Measurements from ENCODE around the gene CFLAR. TPM values are rescaled to one million over a fixed set of nuclear protein-coding genes. Genes with fewer than 3 reads are reported as not detected.

The CFLAR gene
- total and polyA plus RNA-seq, 2 of the 13 experiments (the other 11 are each of a cell fraction or from before 2014, with no cell fraction given), result 43.8 to 92.1 TPM

- H4K20me1 ChIP-seq (ENCODE audit: insufficient read depth, low read length), result no peaks in the 10 kb centered on the region
- peaks cover 39 to 66% of the 10 kb centered on the region in 2 experiments for H3K36me3 ChIP-seq (replicated peaks in 1 of 2; ENCODE audit: control insufficient read depth in 1 of 2, insufficient read depth in 2 of 2, low read length in 2 of 2)
- BruUV-seq (replicated peaks), result no TSS peak
- no peak overlapping the region for H3K4me3 ChIP-seq (replicated peaks in 1 of 3; ENCODE audit: insufficient read depth in 1 of 3, low read depth in 2 of 3, low read length in 3 of 3)
- no peaks in the 10 kb centered on the region for H3K27me3 ChIP-seq (ENCODE audit: control insufficient read depth in 1 of 2, insufficient read depth in 2 of 2, low read length in 2 of 2)
- WGBS (ENCODE audit: low lambda C conversion rate), result 93% methylated on average over 3 of the region's 3 CpGs
- no peak overlapping the region for H2AFZ ChIP-seq (ENCODE audit: low read length)
- intact Hi-C loops (cut with micrococcal nuclease; ENCODE audit: unreplicated experiment) (no loop called here), in situ Hi-C loops (cut with HindIII; ENCODE audit: extremely low pct_ligation_motif_present, low pct_unique_long_range_greater_than_20kb) (no loop called here)
- no peak overlapping the region for H3K27ac ChIP-seq (ENCODE audit: extremely low read length, insufficient read depth, low read length)
- no peak overlapping the region for H3K4me2 ChIP-seq (ENCODE audit: low read depth, low read length)
- H3K9me3 ChIP-seq (ENCODE audit: low read length), result no peaks in the 10 kb centered on the region
- ChIA-PET CTCF (ENCODE audit: low intra/inter-chr PET ratio, low total read pairs) (no interaction called here), POLR2A (no interaction called here)
- H3K4me1 ChIP-seq (ENCODE audit: insufficient read depth, low read length), result no peaks in the 10 kb centered on the region
- no peak for TF ChIP-seq ZMAT3 (CRISPR knock-in tag; conservative IDR thresholded peaks at IDR 0.05)
- peak; percentile 20 for TF ChIP-seq AGO2 (optimal IDR thresholded peaks at IDR 0.05; ENCODE audit: low read depth, low read length)
- TF ChIP-seq, protein P1, sequence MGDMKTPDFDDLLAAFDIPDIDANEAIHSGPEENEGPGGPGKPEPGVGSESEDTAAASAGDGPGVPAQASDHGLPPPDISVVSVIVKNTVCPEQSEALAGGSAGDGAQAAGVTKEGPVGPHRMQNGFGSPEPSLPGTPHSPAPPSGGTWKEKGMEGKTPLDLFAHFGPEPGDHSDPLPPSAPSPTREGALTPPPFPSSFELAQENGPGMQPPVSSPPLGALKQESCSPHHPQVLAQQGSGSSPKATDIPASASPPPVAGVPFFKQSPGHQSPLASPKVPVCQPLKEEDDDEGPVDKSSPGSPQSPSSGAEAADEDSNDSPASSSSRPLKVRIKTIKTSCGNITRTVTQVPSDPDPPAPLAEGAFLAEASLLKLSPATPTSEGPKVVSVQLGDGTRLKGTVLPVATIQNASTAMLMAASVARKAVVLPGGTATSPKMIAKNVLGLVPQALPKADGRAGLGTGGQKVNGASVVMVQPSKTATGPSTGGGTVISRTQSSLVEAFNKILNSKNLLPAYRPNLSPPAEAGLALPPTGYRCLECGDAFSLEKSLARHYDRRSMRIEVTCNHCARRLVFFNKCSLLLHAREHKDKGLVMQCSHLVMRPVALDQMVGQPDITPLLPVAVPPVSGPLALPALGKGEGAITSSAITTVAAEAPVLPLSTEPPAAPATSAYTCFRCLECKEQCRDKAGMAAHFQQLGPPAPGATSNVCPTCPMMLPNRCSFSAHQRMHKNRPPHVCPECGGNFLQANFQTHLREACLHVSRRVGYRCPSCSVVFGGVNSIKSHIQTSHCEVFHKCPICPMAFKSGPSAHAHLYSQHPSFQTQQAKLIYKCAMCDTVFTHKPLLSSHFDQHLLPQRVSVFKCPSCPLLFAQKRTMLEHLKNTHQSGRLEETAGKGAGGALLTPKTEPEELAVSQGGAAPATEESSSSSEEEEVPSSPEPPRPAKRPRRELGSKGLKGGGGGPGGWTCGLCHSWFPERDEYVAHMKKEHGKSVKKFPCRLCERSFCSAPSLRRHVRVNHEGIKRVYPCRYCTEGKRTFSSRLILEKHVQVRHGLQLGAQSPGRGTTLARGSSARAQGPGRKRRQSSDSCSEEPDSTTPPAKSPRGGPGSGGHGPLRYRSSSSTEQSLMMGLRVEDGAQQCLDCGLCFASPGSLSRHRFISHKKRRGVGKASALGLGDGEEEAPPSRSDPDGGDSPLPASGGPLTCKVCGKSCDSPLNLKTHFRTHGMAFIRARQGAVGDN (CRISPR knock-in tag; IDR thresholded peaks at IDR 0.05), result 0 out of 2 replicates have a peak, but pooled peaks have one; percentile 0
- peak; percentile 45 for TF ChIP-seq RBM22 (optimal IDR thresholded peaks at IDR 0.05; ENCODE audit: low read length)
- no peak; the same call in 2 of the 3 replicates for ATAC-seq
- no peak for FAIRE-seq
- no peak for DNase-seq (ENCODE audit: low spot score)
- peaks cover 19% of the 10 kb centered on the region for H3K79me2 ChIP-seq (ENCODE audit: insufficient read depth, low read length)
- H3K9ac ChIP-seq (ENCODE audit: insufficient read depth, low read depth, low read length), result no peak overlapping the region
Observed at GRCh38 chr2:201136889-201137321, 20.9 kb downstream of the CFLAR start.
